GM12891 (cell line): ENCODE measurements around the gene CLTCL1.

Source experiments
- POLR2A ChIP-seq: IDR thresholded peaks from 2 replicates; pipeline ENCODE4 v1.6.1; 2011; ENCODE audit warnings: low read depth, low read length, control low read depth
- POLR2AphosphoS5 ChIP-seq: IDR thresholded peaks from 2 replicates; pipeline ENCODE4 v1.6.1; 2011; ENCODE audit warnings: low read depth, low read length, control low read depth
- TAF1 ChIP-seq: IDR thresholded peaks from 2 replicates; pipeline ENCODE4 v1.6.1; 2011; ENCODE audit warnings: low read depth, low read length, control low read depth

GRCh38 chr22:19132693-19133400 lies 158.7 kb downstream of the CLTCL1 start:
- TF ChIP-seq POLR2A (no peak), POLR2AphosphoS5 (no peak), TAF1 (no peak)
